HG03432 (cell line): ENCODE measurements around the gene AGTPBP1.
A peak's percentile ranks its signal among the peaks of the same experiment; 100 is the strongest.
"Not testable (repeated sequence)": the region's sequence is repeated elsewhere in the genome, so short reads cannot be mapped to it uniquely, and the experiment has no call there.

ENCODE experiments used
- ATAC-seq: cut with Tn5 transposase; IDR thresholded peaks from one replicate; pipeline ENCODE4 v1.9.1; 2021; ENCODE audit warnings: mild to moderate bottlenecking, moderate library complexity; ENCODE audit not compliant: unreplicated experiment

The AGTPBP1 gene

DNA sequence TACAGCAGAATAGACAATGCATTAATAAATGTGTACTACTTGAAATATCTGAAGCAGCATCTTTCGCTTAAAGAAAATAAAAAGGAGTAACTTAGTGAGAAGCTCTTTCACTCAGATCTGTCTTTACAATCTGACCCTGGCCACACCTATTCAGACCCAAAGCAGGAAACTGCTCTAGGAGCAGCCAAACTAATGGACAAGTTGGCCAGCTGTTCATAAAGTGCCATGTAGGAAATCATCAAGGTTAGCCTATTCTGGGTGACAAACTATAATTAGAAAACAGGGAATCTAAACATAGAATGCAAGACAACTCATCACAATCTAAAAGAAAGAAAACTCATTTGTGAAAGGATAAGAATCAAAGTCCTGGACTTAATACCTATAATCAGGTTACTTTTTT, 101.3 kb downstream of the AGTPBP1 start:
- no peak for ATAC-seq

DNA sequence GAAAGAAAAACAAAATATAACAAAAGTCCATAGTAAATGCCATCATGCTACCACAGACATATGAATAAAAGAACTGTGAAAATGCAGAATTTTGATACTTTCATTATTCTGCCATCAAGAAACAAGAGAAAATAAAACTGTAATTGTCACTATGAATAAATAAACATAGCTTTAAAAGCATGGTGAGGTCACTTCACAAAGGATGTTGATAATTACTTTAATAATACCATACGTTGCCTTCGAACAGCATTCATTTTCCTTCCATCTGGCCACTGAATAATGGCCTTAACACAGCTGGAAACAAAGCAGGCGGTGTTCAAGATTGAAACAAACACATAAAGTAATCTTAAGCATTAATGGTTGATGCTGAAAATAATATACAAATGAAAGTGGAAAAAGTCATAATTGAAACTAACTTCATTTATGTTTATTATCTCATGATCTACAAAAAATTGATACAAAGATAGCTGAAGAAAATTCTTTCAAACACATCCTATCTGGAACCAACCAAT, 102.0 kb downstream of the AGTPBP1 start:
- ATAC-seq, result no peak

DNA sequence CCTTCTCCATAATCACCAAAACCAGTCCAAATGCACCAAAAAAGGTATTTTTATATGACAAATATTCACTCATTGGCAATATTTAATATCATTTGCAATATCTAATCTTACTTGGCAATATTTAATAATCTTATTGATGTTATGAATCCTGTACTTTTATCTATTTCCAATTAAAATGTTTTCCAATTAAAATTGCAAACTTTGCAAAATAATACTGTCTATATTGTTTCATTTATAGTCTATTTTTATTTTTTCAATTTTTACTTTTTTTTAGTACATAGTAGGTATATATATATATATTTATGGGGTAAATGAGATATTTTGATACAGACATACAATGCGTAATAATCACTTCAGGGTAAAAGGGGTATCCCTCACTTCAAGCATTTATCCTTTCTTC, 109.9 kb downstream of the AGTPBP1 start:
- no peak for ATAC-seq

DNA sequence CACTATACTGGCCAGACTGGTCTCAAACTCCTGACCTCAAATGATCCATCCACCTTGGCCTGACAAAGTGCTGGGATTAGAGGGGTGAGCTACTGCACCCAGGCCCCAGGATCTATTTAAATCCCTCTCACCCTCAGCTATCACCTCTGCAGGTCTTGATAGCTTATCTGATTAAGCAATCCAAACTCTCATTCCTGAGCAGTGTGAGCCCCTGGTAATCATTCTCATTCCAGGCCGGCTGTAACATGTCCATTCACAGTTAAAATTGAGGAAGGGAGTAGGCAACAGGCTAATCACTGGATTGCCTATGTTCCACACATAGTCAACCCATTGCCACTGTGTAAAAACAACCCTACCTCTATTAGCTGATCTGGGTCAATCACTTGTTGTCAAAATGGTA, 111.1 kb downstream of the AGTPBP1 start:
- no peak for ATAC-seq

DNA sequence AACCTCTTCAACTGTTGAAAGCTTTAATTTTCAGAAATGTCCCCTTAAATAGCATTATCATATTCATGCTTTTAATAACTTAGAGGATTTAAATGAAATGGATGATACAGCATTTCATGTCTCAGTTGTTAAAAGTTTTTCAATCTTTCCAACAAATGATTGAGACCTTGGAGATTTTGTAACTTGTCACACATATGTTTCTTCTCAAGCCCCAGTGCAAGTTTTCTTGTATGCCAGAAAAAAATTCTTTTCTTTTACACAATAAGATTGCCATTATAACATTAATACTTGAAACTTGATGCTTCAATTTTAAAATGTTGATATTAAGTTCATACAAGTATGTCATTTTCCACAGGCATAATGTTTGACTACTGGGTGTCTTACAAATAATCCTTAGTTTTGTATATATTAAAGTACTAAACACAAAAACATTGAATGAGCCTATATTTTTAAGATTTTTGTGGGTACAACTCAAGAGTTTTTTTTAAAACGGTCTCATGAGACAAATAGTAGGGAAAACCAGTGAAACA, 124.5 kb downstream of the AGTPBP1 start:
- ATAC-seq, result no peak

DNA sequence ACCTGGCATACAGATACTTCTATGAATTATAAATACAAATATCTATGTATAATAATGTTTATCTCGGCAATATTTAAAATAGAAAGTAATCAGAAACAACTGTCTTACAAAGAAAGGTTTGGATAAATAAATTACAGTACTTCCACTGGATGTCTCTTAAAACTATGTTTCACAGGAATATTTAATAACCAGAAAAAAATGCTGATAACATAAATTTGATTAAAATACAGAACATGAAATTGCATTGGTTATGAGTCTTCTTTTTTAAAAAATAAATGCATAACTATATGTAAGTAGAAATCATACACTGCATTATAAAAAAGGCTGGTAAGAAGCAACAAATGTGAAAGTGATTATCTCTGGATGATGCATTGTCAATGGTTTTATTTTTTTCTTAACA, 126.0 kb downstream of the AGTPBP1 start:
- no peak for ATAC-seq

DNA sequence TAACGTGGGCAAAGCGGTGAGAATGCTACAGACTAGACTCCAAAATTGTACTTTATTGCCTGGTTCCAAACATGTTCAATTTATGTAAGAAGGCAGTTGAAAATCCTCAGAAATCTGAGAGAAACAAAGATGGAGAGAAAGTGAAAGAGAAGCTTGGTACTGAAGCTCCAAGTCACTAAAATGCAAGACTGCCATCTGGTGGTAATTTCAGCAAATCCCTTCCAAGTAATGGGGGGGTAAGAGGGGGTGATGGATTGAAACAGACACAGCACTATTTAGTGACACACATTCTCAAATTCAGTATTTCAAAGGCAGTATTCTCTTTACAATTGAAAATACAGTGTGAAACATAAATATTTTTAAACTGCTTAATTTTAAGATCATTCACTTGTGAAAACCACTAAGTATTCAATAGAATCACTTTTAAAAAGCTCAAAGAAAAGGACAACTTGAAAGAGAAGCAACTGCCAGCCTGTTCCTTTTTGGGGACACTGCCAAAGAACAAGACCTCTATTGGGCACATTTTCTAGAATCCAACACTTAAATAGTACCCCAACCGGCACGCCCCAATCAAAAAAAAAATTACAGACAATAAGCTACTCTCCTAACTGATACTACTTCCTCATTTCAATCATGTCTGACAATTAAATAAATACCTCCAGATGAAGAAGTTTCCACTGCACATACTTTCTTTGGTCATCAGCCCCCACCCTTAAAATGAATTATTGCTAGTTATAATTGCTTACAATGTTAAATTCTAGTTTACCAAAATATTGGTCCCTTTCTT, 131.5 kb downstream of the AGTPBP1 start:
- peak; percentile 97 for ATAC-seq

DNA sequence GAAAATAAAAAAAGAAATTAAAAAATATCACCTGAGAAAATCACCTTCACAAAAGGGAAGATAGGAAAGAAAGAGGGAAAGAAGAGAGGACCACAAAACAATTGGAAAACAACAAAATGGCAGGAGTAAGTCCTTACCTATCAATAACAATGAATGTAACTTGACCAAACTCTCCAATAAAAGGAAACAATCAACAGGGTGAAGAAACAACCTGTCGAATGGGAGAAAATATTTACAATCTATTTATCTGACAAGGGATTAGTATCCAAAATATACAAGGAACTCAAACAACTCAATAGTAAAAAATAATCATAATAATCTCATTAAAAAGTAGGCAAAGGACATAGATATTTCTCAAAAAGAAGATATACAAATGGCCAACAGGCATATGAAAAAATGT, 135.8 kb downstream of the AGTPBP1 start:
- no peak for ATAC-seq

DNA sequence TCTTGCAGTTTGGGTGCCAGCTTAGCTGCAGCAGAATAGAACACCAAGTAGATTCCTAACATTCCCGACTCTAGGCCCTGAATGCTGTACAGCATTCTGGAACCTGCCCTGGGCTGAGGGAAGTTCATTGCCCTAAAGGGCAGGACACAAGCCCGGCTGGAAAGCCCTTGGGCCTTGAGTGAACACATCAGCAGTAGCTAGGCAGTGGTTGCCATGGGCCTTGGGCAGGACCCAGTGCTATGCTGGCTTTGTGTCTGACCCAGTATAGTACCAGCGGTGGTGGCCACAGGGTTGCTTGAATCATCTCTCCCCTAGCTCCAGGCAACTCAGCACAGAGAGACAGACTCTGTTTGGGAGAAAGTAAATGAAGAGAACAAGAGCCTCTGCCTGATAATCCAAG, 137.8 kb downstream of the AGTPBP1 start:
- no peak for ATAC-seq

DNA sequence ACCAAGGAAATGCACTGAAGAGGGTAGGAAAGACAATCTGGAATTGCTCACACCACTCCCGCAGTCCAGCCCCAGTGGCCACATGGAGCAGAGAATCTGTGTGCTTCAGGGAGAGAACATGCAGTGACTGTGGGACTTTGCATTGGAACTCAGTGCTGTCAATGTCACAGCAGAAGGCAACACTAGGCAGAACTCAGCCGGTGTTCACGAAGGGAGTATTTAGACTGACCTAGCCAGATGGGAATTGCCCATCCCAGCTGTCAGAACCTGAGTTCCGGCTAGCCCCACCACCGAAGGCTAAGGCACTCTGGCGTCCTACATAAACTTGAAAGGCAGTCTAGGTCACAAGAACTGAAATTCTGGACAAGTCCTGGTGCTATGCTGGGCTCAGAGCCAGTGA, 139.0 kb downstream of the AGTPBP1 start:
- ATAC-seq, result no peak

DNA sequence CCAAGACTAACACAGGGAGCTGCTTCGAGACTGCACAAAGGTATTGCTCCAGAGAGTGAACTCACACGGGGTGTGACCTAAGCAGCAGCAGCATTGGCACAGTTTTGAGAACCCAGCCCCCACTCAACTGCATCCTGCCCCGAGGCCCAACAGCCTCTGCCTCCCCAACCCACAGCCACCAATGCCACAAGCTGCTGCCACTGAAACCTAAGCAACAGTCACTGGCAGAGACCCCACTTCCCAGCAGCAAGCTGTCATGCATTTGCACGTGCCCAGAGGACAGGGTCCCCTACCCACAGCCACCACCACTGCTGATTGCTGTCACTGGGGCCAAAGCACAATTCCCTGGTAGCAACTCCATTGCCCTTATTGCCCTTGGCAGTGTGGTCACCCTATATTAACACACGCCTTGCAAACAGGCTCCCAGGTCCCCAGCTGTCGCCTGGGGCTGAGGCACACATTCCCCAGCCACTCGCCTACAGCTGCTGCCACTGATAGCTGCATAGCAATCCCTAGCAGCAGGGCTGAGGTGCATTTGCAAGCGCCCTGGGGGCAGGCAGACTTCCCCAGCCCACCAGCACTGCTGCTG, 141.0 kb downstream of the AGTPBP1 start:
- no peak for ATAC-seq

DNA sequence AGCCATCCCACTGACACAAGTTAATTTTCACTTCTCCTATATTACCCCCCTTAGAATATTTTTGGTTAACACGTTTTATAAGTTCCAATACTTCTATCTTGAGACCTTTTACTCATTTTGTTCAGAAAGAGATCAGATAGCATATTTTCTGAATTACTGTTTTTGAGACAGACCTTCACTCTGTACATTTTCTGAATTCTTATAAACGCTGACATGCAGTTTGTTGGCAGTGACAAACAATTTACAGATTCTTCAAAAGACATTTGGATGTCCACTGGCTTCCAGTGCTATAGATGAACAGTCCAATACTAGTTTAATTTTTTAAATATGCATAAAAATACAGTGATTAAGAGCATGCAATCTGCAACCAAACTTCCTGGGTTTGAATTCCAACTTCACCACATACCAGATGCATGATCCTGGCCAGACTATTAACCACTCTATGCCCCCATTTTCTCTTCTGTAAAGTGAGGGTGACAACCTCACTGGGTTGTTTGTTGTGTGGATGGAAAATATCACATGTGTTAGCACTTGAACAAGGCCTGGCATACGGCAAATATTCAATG, 142.1 kb downstream of the AGTPBP1 start:
- no peak for ATAC-seq

DNA sequence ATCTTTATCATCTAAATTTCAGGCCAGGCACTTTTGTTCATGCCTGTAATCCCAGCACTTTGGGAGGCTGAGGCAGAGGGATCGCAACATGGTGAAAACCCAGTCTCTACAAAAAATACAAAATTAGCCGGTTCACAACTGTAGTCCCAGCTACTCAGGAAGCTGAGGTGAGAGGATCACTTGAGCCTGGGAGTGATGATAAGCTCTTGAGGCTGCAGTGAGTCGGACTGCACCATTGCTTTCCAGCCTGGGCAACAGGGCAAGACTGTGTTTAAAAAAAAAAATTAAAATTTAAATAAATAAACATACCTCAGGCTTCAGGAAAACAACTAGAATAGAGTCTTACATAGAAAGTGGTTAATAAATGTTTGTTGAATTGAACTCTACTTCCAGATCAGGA, 147.4 kb downstream of the AGTPBP1 start:
- no peak for ATAC-seq

DNA sequence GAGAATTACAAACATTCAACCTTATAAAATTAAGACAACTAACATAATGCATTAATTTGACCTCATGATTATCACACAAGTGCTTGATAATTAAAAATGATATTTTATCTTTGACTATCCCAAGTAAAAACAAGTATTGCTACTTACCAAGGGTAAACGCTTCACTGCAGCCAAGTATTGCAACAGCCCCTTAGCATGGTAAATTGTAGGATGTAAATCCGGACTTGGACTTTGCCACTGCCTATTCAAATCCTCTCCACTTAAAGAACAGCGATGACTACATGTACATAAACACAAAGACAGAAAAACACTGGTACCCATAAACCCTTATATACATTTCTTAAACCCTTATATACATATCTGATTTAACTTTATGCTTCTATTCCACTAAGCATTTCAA, 155.1 kb downstream of the AGTPBP1 start:
- ATAC-seq, result no peak

DNA sequence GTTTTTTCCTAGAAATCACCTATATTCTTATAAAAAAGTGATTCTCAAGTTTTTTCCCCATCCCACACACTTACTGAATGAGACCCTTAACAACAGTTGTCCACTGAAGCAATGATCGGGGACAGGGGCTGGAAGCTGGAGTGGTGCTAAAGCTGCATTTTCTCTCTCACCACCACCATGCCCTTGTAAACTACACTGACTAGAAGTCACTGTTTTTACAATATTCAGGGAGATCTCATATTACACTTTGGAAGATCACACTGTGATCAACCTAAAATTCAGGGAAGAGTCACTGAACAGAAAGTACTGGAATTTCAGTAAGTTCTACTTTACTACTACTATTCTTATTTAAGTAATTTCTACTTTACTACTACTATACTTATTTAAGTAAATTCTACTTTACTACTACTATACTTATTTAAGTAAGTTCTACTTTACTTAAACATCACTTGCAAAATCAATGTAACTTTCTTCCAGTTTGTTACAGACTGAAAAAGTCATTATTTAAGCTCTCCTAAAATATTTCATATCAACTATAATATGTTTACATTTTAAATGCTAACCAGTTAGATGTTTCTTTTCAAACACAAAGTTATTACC, 164.3 kb downstream of the AGTPBP1 start:
- ATAC-seq, result no peak

DNA sequence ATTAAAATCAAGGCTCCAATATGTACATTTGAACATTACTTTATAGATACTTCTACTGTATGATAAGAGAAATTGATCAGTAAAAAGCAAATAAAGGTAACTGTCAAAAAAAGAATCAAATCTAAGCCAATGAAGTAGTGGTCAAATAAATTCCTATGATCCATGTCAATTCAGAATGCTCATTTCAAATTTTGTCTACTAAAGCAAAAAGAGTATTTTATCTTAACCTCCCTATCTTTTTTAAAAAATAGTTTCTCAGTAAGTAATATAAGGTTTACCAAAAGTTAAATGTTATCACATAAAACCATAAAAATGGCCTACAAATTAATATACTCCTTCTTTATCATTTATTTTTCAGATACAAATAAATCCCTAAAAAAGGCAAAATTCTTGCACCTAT, 165.9 kb downstream of the AGTPBP1 start:
- no peak for ATAC-seq

DNA sequence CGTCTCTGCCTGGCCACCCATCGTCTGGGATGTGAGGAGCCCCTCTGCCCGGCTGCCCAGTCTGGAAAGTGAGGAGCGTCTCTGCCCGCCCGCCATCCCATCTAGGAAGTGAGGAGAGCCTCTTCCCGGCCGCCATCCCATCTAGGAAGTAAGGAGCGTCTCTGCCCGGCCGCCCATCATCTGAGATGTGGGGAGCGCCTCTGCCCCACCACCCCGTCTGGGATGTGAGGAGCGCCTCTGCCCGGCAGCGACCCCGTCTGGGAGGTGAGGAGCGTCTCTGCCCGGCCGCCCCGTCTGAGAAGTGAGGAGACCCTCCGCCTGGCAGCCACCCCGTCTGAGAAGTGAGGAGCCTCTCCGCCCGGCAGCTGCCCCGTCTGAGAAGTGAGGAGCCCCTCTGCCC, 168.2 kb downstream of the AGTPBP1 start:
- ATAC-seq, result not testable (repeated sequence)

DNA sequence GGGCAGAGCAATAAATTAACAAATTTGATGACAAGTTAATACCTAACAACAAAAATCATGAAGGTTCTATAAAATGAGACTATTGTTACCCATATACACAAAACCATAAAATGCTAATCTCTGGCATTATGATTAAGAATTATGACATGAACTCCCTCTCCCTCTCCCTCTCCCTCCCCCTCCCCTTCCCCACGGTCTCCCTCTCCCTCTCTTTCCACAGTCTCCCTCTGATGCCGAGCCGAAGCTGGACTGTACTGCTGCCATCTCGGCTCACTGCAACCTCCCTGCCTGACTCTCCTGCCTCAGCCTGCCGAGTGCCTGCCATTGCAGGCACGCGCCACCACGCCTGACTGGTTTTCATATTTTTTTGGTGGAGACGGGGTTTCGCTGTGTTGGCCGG, 168.8 kb downstream of the AGTPBP1 start:
- ATAC-seq, result not testable (repeated sequence)

DNA sequence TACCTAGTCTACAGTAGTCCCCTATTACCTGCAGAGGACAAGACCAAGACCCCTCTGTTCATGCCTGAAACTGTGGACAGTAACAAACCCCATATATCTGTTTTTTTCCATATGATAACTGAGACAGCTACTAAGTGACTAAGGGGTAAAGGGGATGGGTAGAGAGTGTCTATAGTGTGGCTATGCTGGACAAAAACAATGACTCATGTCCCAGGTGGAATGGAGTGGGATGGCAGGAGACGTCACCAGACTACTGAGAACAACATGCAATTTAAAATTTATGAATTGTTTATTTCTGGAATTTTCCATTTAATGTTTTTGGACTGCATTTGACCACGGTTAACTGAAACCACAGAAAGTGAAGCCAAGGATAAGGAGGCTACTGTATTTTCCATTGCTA, 171.8 kb downstream of the AGTPBP1 start:
- ATAC-seq, result no peak

DNA sequence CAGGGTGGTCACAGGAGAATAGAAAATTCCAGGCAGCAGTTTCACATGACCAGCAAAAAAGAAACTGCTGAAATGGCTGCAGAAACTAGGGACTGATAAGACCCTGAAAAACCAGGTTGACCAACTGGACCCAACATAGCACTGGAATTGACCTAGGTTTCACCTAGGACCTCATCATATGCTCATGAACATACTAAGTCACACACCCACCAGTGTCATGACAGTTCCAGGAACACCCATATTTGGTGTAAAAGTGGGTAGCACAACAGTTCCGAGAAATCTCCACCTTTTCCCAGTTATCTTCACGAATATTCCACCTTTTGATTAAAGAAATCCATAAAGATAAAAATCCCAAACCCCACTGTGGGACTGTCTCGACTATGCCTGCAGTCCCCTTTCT, 182.2 kb downstream of the AGTPBP1 start:
- no peak for ATAC-seq

DNA sequence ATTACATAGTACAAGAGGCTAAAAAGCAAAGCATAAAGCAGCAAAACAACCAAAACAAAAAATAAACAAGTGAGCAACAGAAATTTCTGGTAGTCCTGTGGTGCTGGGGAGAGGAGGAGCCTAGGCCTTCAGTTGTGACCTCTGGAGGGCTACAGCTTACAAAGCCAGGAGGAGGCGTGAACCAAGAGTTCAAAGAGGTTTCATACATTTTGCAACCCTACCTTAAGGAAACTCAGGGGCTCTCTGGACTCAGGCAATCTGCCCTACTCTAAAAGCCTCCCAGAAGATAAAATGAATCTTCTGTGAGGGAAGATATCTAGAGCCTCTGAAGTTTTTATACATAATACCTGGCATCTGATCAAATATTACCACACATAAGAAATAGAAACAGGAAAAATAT, 187.4 kb downstream of the AGTPBP1 start:
- peak; percentile 52 for ATAC-seq

DNA sequence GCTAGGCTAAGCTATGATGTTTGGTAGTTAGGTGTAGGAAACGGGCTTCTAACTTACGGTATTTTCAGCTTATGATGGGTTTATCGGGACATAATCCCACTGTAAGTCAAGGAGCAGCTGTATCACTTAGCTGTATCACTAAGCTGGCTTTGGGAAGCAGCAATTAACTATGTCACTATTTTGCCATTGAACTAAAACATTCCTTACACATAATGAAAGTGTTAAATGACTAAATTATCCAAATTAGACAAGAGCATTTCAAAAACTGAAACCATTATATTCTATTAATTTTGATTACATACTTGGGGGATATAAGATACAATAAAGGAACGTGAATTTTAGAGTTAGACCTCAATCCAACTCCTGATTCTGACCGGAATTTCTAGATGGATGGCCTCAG, 188.3 kb downstream of the AGTPBP1 start:
- peak; percentile 38 for ATAC-seq
